OCI-LY3 (cell line): ENCODE data around the gene AKAP6.

Experiments used
- H2AFZ ChIP-seq: fragments of 200-600, 300-600 bp; shearing (Covaris generic); 2 replicates; pipeline ENCODE4 v1.6.0; 2014; ENCODE audit warnings: antibody characterized with exemption, low read depth, low read length
- H3K27ac ChIP-seq: fragments of 200-600, 300-600 bp; sonication (generic); 2 replicates; pipeline ENCODE4 v1.5.1; 2014; ENCODE audit warnings: mild to moderate bottlenecking, low read length, moderate library complexity, mixed read lengths
- H3K27me3 ChIP-seq: fragments of 200-600, 300-600 bp; sonication (generic); 2 replicates; pipeline ENCODE4 v1.6.1; 2014; ENCODE audit warnings: low read depth, low read length, mixed read lengths
- H3K36me3 ChIP-seq: fragments of 200-600, 300-600 bp; sonication (generic); replicated peaks from 2 replicates; pipeline ENCODE3; 2014; ENCODE audit warnings: low read depth, low read length, mixed read lengths
- H3K4me1 ChIP-seq: fragments of 300-600, 200-600 bp; sonication (generic); 2 replicates; pipeline ENCODE4 v1.6.1; 2014; ENCODE audit warnings: low read length, mixed read lengths
- H3K4me2 ChIP-seq: fragments of 200-600, 300-600 bp; sonication (generic); 2 replicates; pipeline ENCODE4 v1.6.1; 2014; ENCODE audit warnings: low read length, mixed read lengths
- H3K4me3 ChIP-seq: fragments of 300-600, 200-600 bp; sonication (generic); 2 replicates; pipeline ENCODE4 v1.5.1; 2014; ENCODE audit warnings: antibody characterized with exemption, mild to moderate bottlenecking, low read length, moderate library complexity
- H3K79me2 ChIP-seq: fragments of 300-600, 200-600 bp; shearing (Covaris generic); 2 replicates; pipeline ENCODE4 v1.6.1; 2014; ENCODE audit warnings: mild to moderate bottlenecking, low read length, mixed read lengths
- H3K9ac ChIP-seq: fragments of 300-600, 200-600 bp; shearing (Covaris generic); 2 replicates; pipeline ENCODE4 v1.6.0; 2014; ENCODE audit warnings: mild to moderate bottlenecking, low read length, moderate library complexity
- H3K9me3 ChIP-seq: fragments of 200-600, 300-600 bp; shearing (Covaris generic); 2 replicates; pipeline ENCODE4 v1.6.1; 2014; ENCODE audit warnings: low read length, mixed read lengths; ENCODE audit not compliant: insufficient read depth
- H4K20me1 ChIP-seq: fragments of 200-600, 300-600 bp; sonication (generic); 2 replicates; pipeline ENCODE4 v1.6.1; 2016; ENCODE audit warnings: low read length, mixed read lengths; ENCODE audit not compliant: insufficient read depth
- EZH2phosphoT487 ChIP-seq: fragments of 200-600 bp; shearing (Covaris generic); IDR thresholded peaks from 2 replicates; pipeline ENCODE4 v1.6.1; 2018; ENCODE audit warnings: antibody characterized with exemption, mixed run types, low read depth
- TF ChIP-seq, protein P1 (sequence below): fragments of 200-600, 300-600 bp; sonication (generic); IDR thresholded peaks from 2 replicates; pipeline ENCODE4 v1.5.1; 2014; ENCODE audit warnings: antibody characterized with exemption, low read length, low read depth

AKAP6 gene

DNA sequence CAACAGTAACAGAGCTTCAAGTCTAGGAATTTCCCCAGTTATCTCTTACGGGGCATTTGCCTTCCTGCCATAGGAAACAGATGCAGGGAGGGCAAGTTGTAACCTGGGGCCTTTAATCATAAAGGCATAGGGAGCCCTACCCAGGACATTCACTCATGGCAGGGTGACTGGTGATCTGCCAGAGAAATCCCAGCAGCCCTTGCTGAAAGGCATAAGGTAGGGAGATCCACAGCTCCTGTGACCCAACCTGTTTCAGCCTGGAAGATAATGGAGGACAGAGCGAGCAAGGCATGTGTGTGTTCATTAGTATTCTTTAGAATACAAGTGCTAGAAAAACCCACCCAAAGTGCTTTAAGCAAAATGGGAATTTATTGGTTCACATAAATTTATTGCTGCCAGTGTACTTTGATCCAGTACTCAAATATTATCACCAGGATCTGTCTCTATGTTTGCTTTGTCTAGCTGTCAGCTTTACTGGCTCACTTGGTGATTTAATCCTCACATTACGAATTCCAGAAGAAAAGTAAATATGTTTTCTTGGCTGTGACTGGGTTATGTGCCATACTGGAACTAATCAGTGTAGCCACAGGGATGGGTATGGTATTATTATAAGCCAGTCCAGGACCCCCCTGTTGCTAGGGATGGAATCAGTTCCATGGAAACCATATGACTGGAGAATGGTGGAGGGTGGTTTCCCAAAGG, 21.1 kb upstream of the AKAP6 start:
- no peaks in the 10 kb centered on the region for H3K9me3 ChIP-seq
- no peak for TF ChIP-seq EZH2phosphoT487
- TF ChIP-seq, protein P1, sequence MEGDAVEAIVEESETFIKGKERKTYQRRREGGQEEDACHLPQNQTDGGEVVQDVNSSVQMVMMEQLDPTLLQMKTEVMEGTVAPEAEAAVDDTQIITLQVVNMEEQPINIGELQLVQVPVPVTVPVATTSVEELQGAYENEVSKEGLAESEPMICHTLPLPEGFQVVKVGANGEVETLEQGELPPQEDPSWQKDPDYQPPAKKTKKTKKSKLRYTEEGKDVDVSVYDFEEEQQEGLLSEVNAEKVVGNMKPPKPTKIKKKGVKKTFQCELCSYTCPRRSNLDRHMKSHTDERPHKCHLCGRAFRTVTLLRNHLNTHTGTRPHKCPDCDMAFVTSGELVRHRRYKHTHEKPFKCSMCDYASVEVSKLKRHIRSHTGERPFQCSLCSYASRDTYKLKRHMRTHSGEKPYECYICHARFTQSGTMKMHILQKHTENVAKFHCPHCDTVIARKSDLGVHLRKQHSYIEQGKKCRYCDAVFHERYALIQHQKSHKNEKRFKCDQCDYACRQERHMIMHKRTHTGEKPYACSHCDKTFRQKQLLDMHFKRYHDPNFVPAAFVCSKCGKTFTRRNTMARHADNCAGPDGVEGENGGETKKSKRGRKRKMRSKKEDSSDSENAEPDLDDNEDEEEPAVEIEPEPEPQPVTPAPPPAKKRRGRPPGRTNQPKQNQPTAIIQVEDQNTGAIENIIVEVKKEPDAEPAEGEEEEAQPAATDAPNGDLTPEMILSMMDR = no peak
- H3K36me3 ChIP-seq = no peaks in the 10 kb centered on the region
- no peak overlapping the region for H3K9ac ChIP-seq
- no peak overlapping the region for H3K27ac ChIP-seq
- no peaks in the 10 kb centered on the region for H3K4me1 ChIP-seq
- H3K4me2 ChIP-seq = no peak overlapping the region
- no peaks in the 10 kb centered on the region for H3K79me2 ChIP-seq
- no peak overlapping the region for H2AFZ ChIP-seq
- no peaks in the 10 kb centered on the region for H4K20me1 ChIP-seq
- H3K4me3 ChIP-seq = no peak overlapping the region
- H3K27me3 ChIP-seq = no peaks in the 10 kb centered on the region; the same call in 1 of the 2 replicates

DNA sequence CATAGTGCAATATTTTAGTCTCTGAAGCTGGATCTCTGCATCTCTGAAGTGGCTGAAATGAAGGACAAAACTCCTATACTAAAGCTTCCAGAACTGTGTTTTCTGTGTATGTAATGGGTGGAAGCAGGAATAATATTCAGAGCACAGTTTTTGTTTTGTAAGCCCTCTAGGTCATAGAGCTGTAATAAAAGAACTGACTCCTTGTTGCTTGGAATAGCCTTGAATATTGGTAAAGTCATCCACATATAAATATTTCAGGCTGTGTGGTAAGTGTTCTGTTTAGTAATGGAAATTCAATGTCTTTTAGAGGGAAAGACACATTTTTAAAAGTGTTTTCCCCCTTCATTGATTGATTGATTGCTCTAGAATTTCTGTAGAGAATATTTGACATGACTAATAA, 18.2 kb upstream of the AKAP6 start:
- Histone ChIP-seq H2AFZ (no peak overlapping the region), H3K79me2 (no peaks in the 10 kb centered on the region)

DNA sequence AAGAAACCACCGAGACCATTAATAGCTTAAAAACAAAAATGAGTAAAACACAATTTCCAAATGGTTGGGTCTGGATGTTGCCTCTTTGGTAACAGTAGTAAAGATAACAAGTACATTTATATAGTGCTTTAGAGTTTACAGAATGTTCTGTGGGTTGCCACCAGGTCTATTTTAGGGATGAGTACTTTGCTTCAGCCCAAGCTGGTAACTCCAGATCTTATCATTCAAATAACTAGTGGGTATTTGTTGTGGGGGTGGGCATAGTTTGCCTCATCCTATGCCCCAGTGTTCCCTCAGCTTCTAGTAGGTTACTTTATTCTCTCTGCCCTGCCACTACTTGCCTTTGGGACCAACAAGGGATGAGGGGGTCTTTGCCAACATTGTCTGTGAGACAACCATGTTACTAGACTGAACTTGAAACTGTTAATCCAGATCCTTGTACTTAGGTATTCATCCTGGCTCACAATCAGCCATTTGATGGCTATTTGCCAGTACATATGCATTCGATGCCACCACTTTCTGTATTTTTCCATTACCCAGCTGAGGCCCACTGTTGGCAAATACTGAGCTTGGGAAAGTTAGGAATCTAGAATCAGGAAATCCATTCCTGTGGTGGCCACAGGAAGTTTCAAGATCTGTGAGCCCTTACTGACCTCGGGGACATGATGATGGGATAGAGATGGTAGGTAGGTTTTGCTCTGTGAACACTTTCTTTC, 17.6 kb upstream of the AKAP6 start:
- Histone ChIP-seq H2AFZ (no peak overlapping the region), H3K36me3 (no peaks in the 10 kb centered on the region), H3K4me1 (no peaks in the 10 kb centered on the region), H3K9me3 (no peaks in the 10 kb centered on the region), H3K9ac (no peak overlapping the region), H3K79me2 (no peaks in the 10 kb centered on the region), H3K4me2 (no peak overlapping the region), H3K27me3 (no peaks in the 10 kb centered on the region; the same call in 1 of the 2 replicates), H3K4me3 (no peak overlapping the region), H3K27ac (no peak overlapping the region), H4K20me1 (no peaks in the 10 kb centered on the region)
- TF ChIP-seq, protein P1 = no peak
- no peak for TF ChIP-seq EZH2phosphoT487

More for the DNA sequence above, 18.2 kb upstream of the AKAP6 start:
- Histone ChIP-seq H3K27ac (no peak overlapping the region), H3K4me1 (no peaks in the 10 kb centered on the region), H4K20me1 (no peaks in the 10 kb centered on the region), H3K27me3 (no peaks in the 10 kb centered on the region; the same call in 1 of the 2 replicates), H3K4me2 (no peak overlapping the region), H3K36me3 (no peaks in the 10 kb centered on the region), H3K9me3 (no peaks in the 10 kb centered on the region), H3K9ac (no peak overlapping the region), H3K4me3 (no peak overlapping the region)
- TF ChIP-seq, protein P1 = no peak
- no peak for TF ChIP-seq EZH2phosphoT487

DNA sequence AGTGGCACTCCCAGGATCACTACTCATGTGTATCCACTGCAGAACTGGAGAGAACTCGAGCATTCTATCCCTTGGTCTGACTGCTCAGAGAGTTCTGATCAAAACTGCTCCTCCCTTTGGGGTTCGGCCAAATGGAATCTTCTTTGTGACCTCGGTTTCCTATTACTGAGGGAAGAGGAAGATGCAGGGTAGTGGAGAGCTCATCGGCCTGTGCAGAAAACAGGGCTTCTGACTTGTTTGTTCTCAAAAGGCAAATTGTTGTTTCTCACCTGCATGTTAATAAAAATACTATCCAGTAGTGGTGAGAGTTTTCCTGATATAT, 17.1 kb upstream of the AKAP6 start:
- Histone ChIP-seq H3K4me1 (no peaks in the 10 kb centered on the region), H3K27ac (no peak overlapping the region), H3K4me2 (no peak overlapping the region), H3K9ac (no peak overlapping the region), H3K27me3 (no peaks in the 10 kb centered on the region; the same call in 1 of the 2 replicates), H3K4me3 (no peak overlapping the region), H3K9me3 (no peaks in the 10 kb centered on the region), H2AFZ (no peak overlapping the region), H3K36me3 (no peaks in the 10 kb centered on the region), H4K20me1 (no peaks in the 10 kb centered on the region), H3K79me2 (no peaks in the 10 kb centered on the region)
- TF ChIP-seq, protein P1 = no peak
- TF ChIP-seq EZH2phosphoT487 = no peak
